AG09309 (cell line): ENCODE results near the gene MAPKAP1.

Source experiments
- DNase-seq: peaks from one replicate; pipeline ENCODE4 v3.0.0-alpha.2; 2010; ENCODE audit warnings: low read depth
- H3K4me3 ChIP-seq: 2 replicates; pipeline ENCODE4 v1.5.1; 2011; ENCODE audit warnings: mild to moderate bottlenecking, low read depth, low read length, moderate library complexity; ENCODE audit not compliant: control insufficient read depth
- CTCF ChIP-seq: IDR thresholded peaks from 2 replicates; pipeline ENCODE4 v1.5.1; 2011; ENCODE audit warnings: mild to moderate bottlenecking, low read depth, low read length, inconsistent platforms; ENCODE audit not compliant: insufficient read depth, control insufficient read depth; ENCODE audit errors: missing control alignments

Gene MAPKAP1

GRCh38 chr9:125443367-125443766, 263.6 kb downstream of the MAPKAP1 start:
- no peak for DNase-seq
- no peak for TF ChIP-seq CTCF
- H3K4me3 ChIP-seq: no peak overlapping the region

GRCh38 chr9:125442452-125442851, 264.6 kb downstream of the MAPKAP1 start:
- TF ChIP-seq CTCF: no peak
- DNase-seq: no peak

GRCh38 chr9:125440411-125440810, 266.6 kb downstream of the MAPKAP1 start:
- H3K4me3 ChIP-seq: no peak overlapping the region
- no peak for DNase-seq
- no peak for TF ChIP-seq CTCF

More at GRCh38 chr9:125442452-125442851, 264.6 kb downstream of the MAPKAP1 start:
- H3K4me3 ChIP-seq: no peak overlapping the region

- no peak overlapping the region for H3K4me3 ChIP-seq
- TF ChIP-seq CTCF: no peak
- no peak for DNase-seq
Measured at GRCh38 chr9:125439434-125440272, 267.4 kb downstream of the MAPKAP1 start.

GRCh38 chr9:125438506-125439433, 268.2 kb downstream of the MAPKAP1 start:
- TF ChIP-seq CTCF: no peak
- no peak for DNase-seq

GRCh38 chr9:125437771-125438221, 269.2 kb downstream of the MAPKAP1 start:
- no peak overlapping the region for H3K4me3 ChIP-seq
- DNase-seq: no peak
- no peak for TF ChIP-seq CTCF

More at GRCh38 chr9:125438506-125439433, 268.2 kb downstream of the MAPKAP1 start:
- no peak overlapping the region for H3K4me3 ChIP-seq
